ENCODE measurements around the gene GIPR.
"Not testable (repeated sequence)": the region's sequence is repeated elsewhere in the genome, so short reads cannot be mapped to it uniquely, and the experiment has no call there.

GIPR gene

GRCh38 chr19:45691516-45692186 lies 23.6 kb downstream of the GIPR start, which contains the start of gene SNRPD2:
Gene SNRPD2 (minus strand): TSS chr19:45691953. CDS start chr19:45691888, 65 bp downstream.
- peak; percentile 86 to 91 (median 88) for DNase-seq (ENCODE audit: low read depth in 3 of 3)

- DNase-seq (ENCODE audit: low read depth in 3 of 3), result peak; percentile 91 to 97 (median 96)
Measured at GRCh38 chr19:45692187-45693105, 24.4 kb downstream of the GIPR start, which contains the start of gene QPCTL. Gene QPCTL (plus strand): TSS chr19:45692666. CDS start chr19:45692704, 38 bp downstream.

- DNase-seq (ENCODE audit: low read depth in 3 of 3), result peak; percentile 72 to 81 (median 73)
Measured at GRCh38 chr19:45693106-45693788, 25.2 kb downstream of the GIPR start.

GRCh38 chr19:45701676-45702075 lies 33.7 kb downstream of the GIPR start:
- no peak for DNase-seq (ENCODE audit: low read depth in 3 of 3)

- no peak for DNase-seq (ENCODE audit: low read depth in 3 of 3)
Measured at GRCh38 chr19:45705115-45705514, 37.1 kb downstream of the GIPR start.

- no peak for DNase-seq (ENCODE audit: low read depth in 3 of 3)
Measured at GRCh38 chr19:45705710-45706415, 37.8 kb downstream of the GIPR start.

- no peak for DNase-seq (ENCODE audit: low read depth in 3 of 3)
Measured at GRCh38 chr19:45710356-45711130, 42.5 kb downstream of the GIPR start.

- no peak for DNase-seq (ENCODE audit: low read depth in 3 of 3)
Measured at GRCh38 chr19:45711851-45712698, 44.1 kb downstream of the GIPR start.

GRCh38 chr19:45712699-45713067 lies 44.7 kb downstream of the GIPR start:
- no peak for DNase-seq (ENCODE audit: low read depth in 3 of 3)

- no peak for DNase-seq (ENCODE audit: low read depth in 3 of 3)
Measured at GRCh38 chr19:45713141-45713540, 45.1 kb downstream of the GIPR start.

GRCh38 chr19:45715139-45715538 lies 47.1 kb downstream of the GIPR start:
- DNase-seq (ENCODE audit: low read depth in 3 of 3), result no peak

GRCh38 chr19:45716359-45717130 lies 48.5 kb downstream of the GIPR start:
- DNase-seq (ENCODE audit: low read depth in 3 of 3), result no peak

GRCh38 chr19:45717131-45717982 lies 49.3 kb downstream of the GIPR start:
- DNase-seq (ENCODE audit: low read depth in 3 of 3), result peak; percentile 91 to 97 (median 94)

GRCh38 chr19:45717983-45718650 lies 50.1 kb downstream of the GIPR start:
- DNase-seq (ENCODE audit: low read depth in 3 of 3), result no peak

- DNase-seq (ENCODE audit: low read depth in 3 of 3), result not testable (repeated sequence)
Measured at GRCh38 chr19:45720065-45720464, 52.0 kb downstream of the GIPR start.

GRCh38 chr19:45728683-45729082 lies 60.7 kb downstream of the GIPR start:
- not testable (repeated sequence) for DNase-seq (ENCODE audit: low read depth in 3 of 3)

- DNase-seq (ENCODE audit: low read depth in 3 of 3), result peak in 1 of 3 experiments; percentile 17
Measured at GRCh38 chr19:45729800-45730290, 61.8 kb downstream of the GIPR start.

Measured in stimulated activated CD4-positive, alpha-beta T cell treated with anti-CD3 and anti-CD28 coated beads, TNF-alpha, amount 100 ng/mL, for 24 hours (primary cell).